ENCODE data around the gene PSMG3. TPM values are rescaled to one million over a fixed set of nuclear protein-coding genes. Genes with fewer than 3 reads are reported as not detected.

PSMG3 gene
- total RNA-seq, 1 experiment from 2014 or later, result 63.0 TPM

DNA sequence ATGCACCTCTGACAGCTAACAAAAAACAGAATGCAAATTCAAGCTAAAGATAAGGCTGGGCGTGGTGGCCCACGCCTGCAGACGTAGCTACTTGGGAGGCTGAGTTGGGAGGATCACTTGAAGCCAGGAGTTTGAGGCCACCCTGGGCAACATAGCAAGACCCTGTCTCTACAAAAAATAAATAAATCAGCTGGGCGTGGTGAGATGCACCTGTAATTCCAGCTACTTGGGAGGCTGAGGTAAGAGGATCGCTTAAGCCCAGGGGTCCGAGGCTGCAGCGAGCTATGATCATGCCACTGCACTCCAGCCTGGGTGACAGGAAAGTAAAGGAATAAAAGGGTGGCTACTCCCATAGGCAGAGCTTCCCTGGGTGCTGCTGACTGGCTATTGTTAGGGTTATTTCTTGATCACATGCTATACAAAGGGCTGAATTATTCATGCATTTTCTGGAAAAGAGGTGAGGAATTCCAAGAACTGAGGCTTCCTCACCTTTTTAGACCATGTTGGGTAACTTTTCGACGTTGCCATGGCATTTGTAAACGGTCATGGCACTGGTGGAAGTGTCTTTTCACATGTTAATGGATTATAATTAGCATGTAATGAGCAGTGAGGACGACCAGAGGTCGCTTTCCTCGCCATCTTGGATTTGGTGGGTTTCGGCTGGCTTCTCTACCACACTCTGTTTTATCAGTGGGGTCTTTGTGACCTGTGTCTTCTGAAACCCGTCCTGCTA is 6.9 kb upstream of the PSMG3 start:
- Histone ChIP-seq H2AFZ (ENCODE audit: low read length) (no peak overlapping the region), H3K27me3 (ENCODE audit: insufficient read depth, low read length) (no peaks in the 10 kb centered on the region), H4K8ac (replicated peaks; ENCODE audit: insufficient read length, low read depth, low read length) (no peak overlapping the region), H2BK120ac (ENCODE audit: low read depth, low read length, poor library complexity, severe bottlenecking) (peak overlapping the region; percentile 100), H3K27ac (ENCODE audit: insufficient read length, low read depth, low read length) (peak overlapping the region; percentile 77), H3K23me2 (ENCODE audit: insufficient read length, low read depth, low read length, poor library complexity, severe bottlenecking) (no peaks in the 10 kb centered on the region), H3K79me2 (ENCODE audit: insufficient read depth, low read length) (no peaks in the 10 kb centered on the region), H2AK5ac (ENCODE audit: insufficient read length, low read length) (no peak overlapping the region), H3K56ac (ENCODE audit: insufficient read length, low read depth, low read length) (no peak overlapping the region), H4K5ac (ENCODE audit: insufficient read length, low read depth, low read length) (peak overlapping the region; percentile 47), H2BK5ac (ENCODE audit: insufficient read length, low read length) (peak overlapping the region; percentile 59), H2BK20ac (ENCODE audit: low read depth, low read length, poor library complexity, severe bottlenecking) (no peak overlapping the region), H3K23ac (ENCODE audit: insufficient read length, low read depth, low read length) (no peak overlapping the region), H3K4me2 (ENCODE audit: insufficient read depth, insufficient read length, low read length) (no peak overlapping the region), H4K20me1 (ENCODE audit: control insufficient read depth, insufficient read depth, insufficient read length) (no peaks in the 10 kb centered on the region), H3K4me1 (ENCODE audit: insufficient read depth, low read length) (peaks cover 8% of the 10 kb centered on the region; the same call in 1 of the 2 replicates), H4K91ac (ENCODE audit: insufficient read length, low read depth, low read length) (peak overlapping the region; percentile 86), H3K9ac (ENCODE audit: extremely low read depth, insufficient read length, low read length) (no peak overlapping the region), H3K14ac (ENCODE audit: insufficient read depth, low read length) (peak overlapping the region; percentile 67; the same call in 1 of the 2 replicates), H3K18ac (ENCODE audit: insufficient read length, low read depth, low read length) (peak overlapping the region; percentile 94), H2BK12ac (ENCODE audit: insufficient read length, low read depth, low read length) (no peak overlapping the region), H3K4ac (ENCODE audit: low read depth, low read length) (peak overlapping the region; percentile 47; the same call in 1 of the 2 replicates), H3K9me3 (ENCODE audit: control insufficient read depth, low read depth, low read length) (no peaks in the 10 kb centered on the region), H3T11ph (ENCODE audit: low read length) (peak overlapping the region; percentile 86), H2BK15ac (ENCODE audit: low read depth, low read length) (no peak overlapping the region), H3K79me1 (ENCODE audit: insufficient read depth, low read depth, low read length, poor library complexity, severe bottlenecking) (no peaks in the 10 kb centered on the region)
- DNase-seq, result peak; percentile 92
- Mint-ChIP-seq H3K4me1 (peaks cover 34% of the 10 kb centered on the region in 2 experiments), H3K27me3 (ENCODE audit: low read depth) (no peaks in the 10 kb centered on the region; the same call in 1 of the 2 replicates), H3K27ac (peak overlapping the region; percentile 60 to 85 (median 72); a peak in 5 of 7 replicates), H3K9me3 (peaks cover 8 to 12% of the 10 kb centered on the region in 2 experiments), H3K4me3 (no peak overlapping the region), H3K36me3 (ENCODE audit: insufficient read depth in 1 of 3, low read depth in 3 of 3) (peaks cover 7 to 18% (median 12%) of the 10 kb centered on the region in 3 experiments)
- WGBS (ENCODE audit: extremely low coverage, insufficient read length, low lambda C conversion rate), result no CpG with 5 or more reads among the region's 15 CpGs
- TF ChIP-seq, protein P1, sequence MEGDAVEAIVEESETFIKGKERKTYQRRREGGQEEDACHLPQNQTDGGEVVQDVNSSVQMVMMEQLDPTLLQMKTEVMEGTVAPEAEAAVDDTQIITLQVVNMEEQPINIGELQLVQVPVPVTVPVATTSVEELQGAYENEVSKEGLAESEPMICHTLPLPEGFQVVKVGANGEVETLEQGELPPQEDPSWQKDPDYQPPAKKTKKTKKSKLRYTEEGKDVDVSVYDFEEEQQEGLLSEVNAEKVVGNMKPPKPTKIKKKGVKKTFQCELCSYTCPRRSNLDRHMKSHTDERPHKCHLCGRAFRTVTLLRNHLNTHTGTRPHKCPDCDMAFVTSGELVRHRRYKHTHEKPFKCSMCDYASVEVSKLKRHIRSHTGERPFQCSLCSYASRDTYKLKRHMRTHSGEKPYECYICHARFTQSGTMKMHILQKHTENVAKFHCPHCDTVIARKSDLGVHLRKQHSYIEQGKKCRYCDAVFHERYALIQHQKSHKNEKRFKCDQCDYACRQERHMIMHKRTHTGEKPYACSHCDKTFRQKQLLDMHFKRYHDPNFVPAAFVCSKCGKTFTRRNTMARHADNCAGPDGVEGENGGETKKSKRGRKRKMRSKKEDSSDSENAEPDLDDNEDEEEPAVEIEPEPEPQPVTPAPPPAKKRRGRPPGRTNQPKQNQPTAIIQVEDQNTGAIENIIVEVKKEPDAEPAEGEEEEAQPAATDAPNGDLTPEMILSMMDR (conservative IDR thresholded peaks at IDR 0.05), result no peak

All from H9 (cell line).